ENCODE data around the gene PLEKHA7. TPM values are rescaled to one million over a fixed set of nuclear protein-coding genes. Genes with fewer than 3 reads are reported as not detected.
A peak's percentile ranks its signal among the peaks of the same experiment; 100 is the strongest.
"Not testable (repeated sequence)": the region's sequence is repeated elsewhere in the genome, so short reads cannot be mapped to it uniquely, and the experiment has no call there.

PLEKHA7 gene
- total RNA-seq, 1 experiment from 2014 or later: 57.6 TPM

DNA sequence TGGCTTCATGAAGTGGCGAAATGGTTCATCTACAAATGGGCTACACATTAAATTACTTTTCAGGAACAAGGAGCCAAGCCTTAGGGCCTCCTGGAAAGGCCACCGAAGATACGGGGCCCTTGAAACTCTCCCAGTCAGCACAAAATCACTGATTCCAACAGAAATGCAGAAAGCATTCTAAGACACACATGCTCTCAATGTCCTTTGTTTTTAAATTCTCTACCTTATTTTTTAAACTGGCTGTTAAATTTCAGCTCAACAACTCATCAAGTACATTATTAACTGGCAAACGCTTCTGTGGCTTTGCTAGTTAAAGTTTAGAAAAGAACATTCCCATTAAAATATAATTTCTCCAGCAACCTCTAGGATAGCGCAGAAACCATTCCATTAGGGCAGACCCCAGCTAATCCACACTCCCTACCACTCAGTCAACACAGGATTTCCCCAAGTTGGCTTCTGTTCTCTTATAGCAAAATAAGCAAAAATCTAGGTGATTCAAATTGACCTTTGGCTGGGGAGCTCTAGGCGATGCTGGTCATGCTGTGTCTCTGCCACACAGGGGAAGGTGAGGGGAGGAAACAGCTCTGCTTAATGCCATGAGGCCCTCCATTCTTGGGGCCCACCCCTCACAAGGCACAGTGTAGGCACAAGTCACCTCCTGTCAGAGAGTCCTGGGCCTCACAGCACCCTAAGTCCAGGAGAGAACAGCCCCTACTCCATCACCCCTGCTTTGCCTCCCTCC, 47.1 kb downstream of the PLEKHA7 start:
- Mint-ChIP-seq H3K9me3 (ENCODE audit: unreplicated experiment) (no peaks in the 10 kb centered on the region), H3K36me3 (ENCODE audit: insufficient read depth, unreplicated experiment) (peaks cover 8% of the 10 kb centered on the region), H3K27me3 (ENCODE audit: insufficient read depth, unreplicated experiment) (no peaks in the 10 kb centered on the region), H3K27ac (ENCODE audit: unreplicated experiment) (peak overlapping the region; percentile 36), H3K4me3 (ENCODE audit: unreplicated experiment) (no peak overlapping the region), H3K4me1 (ENCODE audit: low read depth, unreplicated experiment) (peaks cover 32% of the 10 kb centered on the region)
- H3K9me3 ChIP-seq: no peaks in the 10 kb centered on the region
- TF ChIP-seq, protein P1, sequence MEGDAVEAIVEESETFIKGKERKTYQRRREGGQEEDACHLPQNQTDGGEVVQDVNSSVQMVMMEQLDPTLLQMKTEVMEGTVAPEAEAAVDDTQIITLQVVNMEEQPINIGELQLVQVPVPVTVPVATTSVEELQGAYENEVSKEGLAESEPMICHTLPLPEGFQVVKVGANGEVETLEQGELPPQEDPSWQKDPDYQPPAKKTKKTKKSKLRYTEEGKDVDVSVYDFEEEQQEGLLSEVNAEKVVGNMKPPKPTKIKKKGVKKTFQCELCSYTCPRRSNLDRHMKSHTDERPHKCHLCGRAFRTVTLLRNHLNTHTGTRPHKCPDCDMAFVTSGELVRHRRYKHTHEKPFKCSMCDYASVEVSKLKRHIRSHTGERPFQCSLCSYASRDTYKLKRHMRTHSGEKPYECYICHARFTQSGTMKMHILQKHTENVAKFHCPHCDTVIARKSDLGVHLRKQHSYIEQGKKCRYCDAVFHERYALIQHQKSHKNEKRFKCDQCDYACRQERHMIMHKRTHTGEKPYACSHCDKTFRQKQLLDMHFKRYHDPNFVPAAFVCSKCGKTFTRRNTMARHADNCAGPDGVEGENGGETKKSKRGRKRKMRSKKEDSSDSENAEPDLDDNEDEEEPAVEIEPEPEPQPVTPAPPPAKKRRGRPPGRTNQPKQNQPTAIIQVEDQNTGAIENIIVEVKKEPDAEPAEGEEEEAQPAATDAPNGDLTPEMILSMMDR (IDR thresholded peaks at IDR 0.05; ENCODE audit: insufficient read depth in 1 of 2, low read depth in 1 of 2, low read length in 1 of 2, severe bottlenecking in 1 of 2, unreplicated experiment in 1 of 2): no peak
- H3K27me3 ChIP-seq (replicated peaks; ENCODE audit: control insufficient read depth, insufficient read depth, low read length): no peaks in the 10 kb centered on the region
- no TSS peak for BruUV-seq (replicated peaks)
- CTCF ChIA-PET: interaction anchor here (1.0 to 1.6 kb wide), 2 partner anchors 22 to 30 kb away, joined by 3 to 7 read pairs; no protein-coding TSS in a partner anchor
- no peaks in the 10 kb centered on the region for H3K36me3 ChIP-seq (ENCODE audit: control insufficient read depth, insufficient read depth, low read length)
- intact Hi-C loops (cut with micrococcal nuclease; ENCODE audit: unreplicated experiment): loop anchor here (1.0 kb wide), 1 partner anchor 48 kb away; no protein-coding TSS in a partner anchor
- peaks cover 21% of the 10 kb centered on the region for H3K4me1 ChIP-seq
- no peak for DNase-seq
- no peak overlapping the region for H3K4me3 ChIP-seq (ENCODE audit: low read depth, low read length)
- POLR2A ChIA-PET: no interaction called here

- ChIA-PET CTCF (no interaction called here), POLR2A (no interaction called here)
- Mint-ChIP-seq H3K27ac (ENCODE audit: unreplicated experiment) (no peak overlapping the region), H3K27me3 (ENCODE audit: insufficient read depth, unreplicated experiment) (no peaks in the 10 kb centered on the region), H3K4me3 (ENCODE audit: unreplicated experiment) (no peak overlapping the region), H3K4me1 (ENCODE audit: low read depth, unreplicated experiment) (peaks cover 47% of the 10 kb centered on the region), H3K36me3 (ENCODE audit: insufficient read depth, unreplicated experiment) (peaks cover 8% of the 10 kb centered on the region), H3K9me3 (ENCODE audit: unreplicated experiment) (no peaks in the 10 kb centered on the region)
- TF ChIP-seq, protein P1 (IDR thresholded peaks at IDR 0.05; ENCODE audit: insufficient read depth in 1 of 2, low read depth in 1 of 2, low read length in 1 of 2, severe bottlenecking in 1 of 2, unreplicated experiment in 1 of 2): no peak
- DNase-seq: no peak
- Histone ChIP-seq H3K9me3 (no peaks in the 10 kb centered on the region), H3K4me3 (ENCODE audit: low read depth, low read length) (no peak overlapping the region), H3K36me3 (ENCODE audit: control insufficient read depth, insufficient read depth, low read length) (no peaks in the 10 kb centered on the region), H3K27me3 (replicated peaks; ENCODE audit: control insufficient read depth, insufficient read depth, low read length) (no peaks in the 10 kb centered on the region), H3K4me1 (peaks cover 34% of the 10 kb centered on the region)
- no TSS peak for BruUV-seq (replicated peaks)
- intact Hi-C loops (cut with micrococcal nuclease; ENCODE audit: unreplicated experiment): no loop called here
Observed at GRCh38 chr11:16964501-16964900, 49.7 kb downstream of the PLEKHA7 start.

GRCh38 chr11:16963316-16963876, 50.8 kb downstream of the PLEKHA7 start:
- no peaks in the 10 kb centered on the region for H3K9me3 ChIP-seq
- Mint-ChIP-seq H3K36me3 (ENCODE audit: insufficient read depth, unreplicated experiment) (peaks cover 8% of the 10 kb centered on the region), H3K27ac (ENCODE audit: unreplicated experiment) (no peak overlapping the region), H3K27me3 (ENCODE audit: insufficient read depth, unreplicated experiment) (no peaks in the 10 kb centered on the region), H3K9me3 (ENCODE audit: unreplicated experiment) (no peaks in the 10 kb centered on the region), H3K4me3 (ENCODE audit: unreplicated experiment) (no peak overlapping the region), H3K4me1 (ENCODE audit: low read depth, unreplicated experiment) (peaks cover 50% of the 10 kb centered on the region)
- DNase-seq: no peak
- H3K4me1 ChIP-seq: peaks cover 39% of the 10 kb centered on the region
- no peaks in the 10 kb centered on the region for H3K36me3 ChIP-seq (ENCODE audit: control insufficient read depth, insufficient read depth, low read length)
- ChIA-PET CTCF (no interaction called here), POLR2A (no interaction called here)
- BruUV-seq (replicated peaks): no TSS peak
- TF ChIP-seq, protein P1 (IDR thresholded peaks at IDR 0.05; ENCODE audit: insufficient read depth in 1 of 2, low read depth in 1 of 2, low read length in 1 of 2, severe bottlenecking in 1 of 2, unreplicated experiment in 1 of 2): no peak
- intact Hi-C loops (cut with micrococcal nuclease; ENCODE audit: unreplicated experiment): no loop called here
- no peak overlapping the region for H3K4me3 ChIP-seq (ENCODE audit: low read depth, low read length)
- no peaks in the 10 kb centered on the region for H3K27me3 ChIP-seq (replicated peaks; ENCODE audit: control insufficient read depth, insufficient read depth, low read length)

DNA sequence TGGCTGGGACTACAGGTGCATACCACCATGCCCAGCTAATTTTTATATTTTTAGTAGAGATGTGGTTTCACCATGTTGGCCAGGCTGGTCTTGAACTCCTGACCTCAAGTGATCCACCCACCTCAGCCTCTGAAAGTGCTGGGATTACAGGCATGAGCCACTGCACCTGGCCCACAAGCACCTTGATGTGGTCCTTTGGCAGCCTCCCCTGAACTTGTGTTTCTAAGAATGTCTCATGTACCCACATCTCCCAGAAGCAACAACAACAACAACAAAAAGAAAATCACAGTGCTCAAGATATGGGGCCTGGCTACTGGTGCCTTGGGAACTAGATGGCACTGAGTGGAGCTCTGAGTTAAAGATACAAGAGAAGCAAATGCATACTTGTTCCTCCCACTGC, 51.6 kb downstream of the PLEKHA7 start:
- DNase-seq; H3K27me3 ChIP-seq (replicated peaks; ENCODE audit: control insufficient read depth, insufficient read depth, low read length); H3K4me3 Mint-ChIP-seq (ENCODE audit: unreplicated experiment); POLR2A ChIA-PET; H3K27ac Mint-ChIP-seq (ENCODE audit: unreplicated experiment); H3K27me3 Mint-ChIP-seq (ENCODE audit: insufficient read depth, unreplicated experiment); BruUV-seq (replicated peaks); H3K9me3 Mint-ChIP-seq (ENCODE audit: unreplicated experiment); H3K36me3 ChIP-seq (ENCODE audit: control insufficient read depth, insufficient read depth, low read length); CTCF ChIA-PET; H3K4me3 ChIP-seq (ENCODE audit: low read depth, low read length); H3K9me3 ChIP-seq; intact Hi-C loops (cut with micrococcal nuclease; ENCODE audit: unreplicated experiment); H3K36me3 Mint-ChIP-seq (ENCODE audit: insufficient read depth, unreplicated experiment): not testable (repeated sequence)
- H3K4me1 Mint-ChIP-seq (ENCODE audit: low read depth, unreplicated experiment): peaks cover 45% of the 10 kb centered on the region
- H3K4me1 ChIP-seq: peaks cover 38% of the 10 kb centered on the region

All from Caco-2 (cell line).